Caki2 (cell line): ENCODE data around the gene GLT8D1. TPM values are rescaled to one million over a fixed set of nuclear protein-coding genes. Genes with fewer than 3 reads are reported as not detected.
"Not testable (repeated sequence)": the region's sequence is repeated elsewhere in the genome, so short reads cannot be mapped to it uniquely, and the experiment has no call there.

Experiments used
- DNase-seq: peaks from one replicate; pipeline ENCODE4 v3.0.0-alpha.2; 2015; ENCODE audit warnings: low read depth
- in situ Hi-C: cut with HindIII; loops from 2 replicates; pipeline ENCODE4 v1.10.0; 2016; ENCODE audit warnings: low sequenced_read_pairs, low pct_unique_long_range_greater_than_20kb, mixed read lengths
- total RNA-seq: library from RNA; depleted of rRNA; stranded (reverse); fragments of >200 nt; shearing (Covaris generic); gene quantifications from 2 replicates; pipeline ENCODE4 v1.2.3, GENCODE V29; 2014; ENCODE audit warnings: low replicate concordance

GLT8D1 gene
- total RNA-seq, 1 experiment from 2014 or later, result 60.8 TPM

DNA sequence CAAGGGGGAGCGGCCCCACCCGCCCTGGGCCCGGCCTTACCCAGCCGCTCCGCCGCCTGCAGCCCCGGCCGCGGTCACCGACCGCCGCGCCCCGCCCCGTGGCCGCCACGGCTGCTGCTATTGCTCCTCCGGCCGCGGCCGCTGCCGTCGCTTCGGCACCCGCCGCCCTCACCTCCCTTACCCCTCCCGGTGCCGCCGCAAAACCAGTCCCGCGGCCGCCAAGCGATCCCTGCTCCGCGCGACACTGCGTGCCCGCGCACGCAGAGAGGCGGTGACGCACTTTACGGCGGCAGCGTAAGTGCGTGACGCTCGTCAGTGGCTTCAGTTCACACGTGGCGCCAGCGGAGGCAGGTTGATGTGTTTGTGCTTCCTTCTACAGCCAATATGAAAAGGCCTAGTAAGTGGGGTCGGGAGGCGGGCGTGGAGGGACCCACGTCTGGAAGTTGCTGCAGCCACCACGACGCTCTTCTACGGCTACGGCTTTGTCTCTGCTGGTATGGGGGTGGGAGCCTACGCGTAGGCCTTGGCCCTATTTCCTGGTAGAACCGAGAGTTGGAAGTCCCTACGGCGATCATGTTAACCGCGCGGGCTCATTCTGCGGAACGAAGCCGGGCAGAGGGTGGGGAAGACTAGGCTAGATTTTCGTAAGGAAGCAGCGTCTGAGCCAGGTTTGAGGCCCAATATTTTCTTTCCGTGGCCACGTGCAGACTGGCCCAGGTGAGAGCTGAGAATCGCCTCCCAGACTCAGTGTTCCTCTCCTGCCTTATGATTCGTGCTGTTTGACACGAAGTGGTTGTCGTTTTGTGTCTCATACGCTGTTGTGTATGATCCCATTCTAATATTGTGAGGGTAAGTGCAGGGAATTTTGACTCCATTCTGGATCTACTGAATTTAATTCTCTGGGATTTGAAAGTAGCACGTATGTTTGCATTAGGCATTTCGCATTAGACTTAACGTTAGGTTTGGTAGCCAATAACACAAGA is 19.6 kb downstream of the GLT8D1 start, which contains the start of the genes GNL3 and PBRM1:
TSS of gene GNL3 (plus strand) at position 324 of the 983 bp plus-strand sequence. CDS start at position 385, 61 bp downstream.
TSS of gene PBRM1 (minus strand) at position 205 of the 983 bp plus-strand sequence.
- peak; percentile 91 for DNase-seq
- in situ Hi-C loops, result no loop called here

- in situ Hi-C loops, result no loop called here
- DNase-seq, result no peak
These were observed 20.3 kb downstream of the GLT8D1 start for GRCh38 chr3:52685285-52685708.

- no peak for DNase-seq
- in situ Hi-C loops, result no loop called here
These were observed 21.4 kb downstream of the GLT8D1 start for GRCh38 chr3:52684184-52684583.

GRCh38 chr3:52683611-52684010 is 22.0 kb downstream of the GLT8D1 start:
- in situ Hi-C loops, result no loop called here

GRCh38 chr3:52682016-52682415 is 23.6 kb downstream of the GLT8D1 start:
- in situ Hi-C loops, result no loop called here
- peak; percentile 63 for DNase-seq

More at GRCh38 chr3:52683611-52684010, 22.0 kb downstream of the GLT8D1 start:
- DNase-seq, result no peak

DNA sequence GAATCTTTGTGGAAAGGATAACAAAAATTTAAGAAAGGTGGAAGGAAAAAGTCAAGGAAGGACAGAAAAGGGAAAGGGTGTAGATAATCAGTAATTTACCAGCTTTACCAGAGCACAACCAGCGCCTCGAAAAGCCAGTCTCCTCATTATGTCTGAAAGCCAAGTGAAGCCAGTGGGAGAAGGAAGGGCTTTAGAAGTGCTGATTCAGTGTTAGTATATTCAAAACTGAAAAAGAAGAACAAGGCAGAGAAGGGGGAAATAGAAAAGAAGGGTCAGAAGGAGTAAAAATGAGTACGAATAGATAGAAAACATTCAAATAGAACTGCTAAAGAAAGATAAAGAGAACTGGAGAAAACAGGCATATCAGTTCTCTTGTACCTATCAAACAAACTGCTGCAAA is 24.0 kb downstream of the GLT8D1 start:
- in situ Hi-C loops, result no loop called here
- no peak for DNase-seq

GRCh38 chr3:52679811-52680210 is 25.8 kb downstream of the GLT8D1 start:
- DNase-seq, result no peak
- in situ Hi-C loops, result no loop called here

DNA sequence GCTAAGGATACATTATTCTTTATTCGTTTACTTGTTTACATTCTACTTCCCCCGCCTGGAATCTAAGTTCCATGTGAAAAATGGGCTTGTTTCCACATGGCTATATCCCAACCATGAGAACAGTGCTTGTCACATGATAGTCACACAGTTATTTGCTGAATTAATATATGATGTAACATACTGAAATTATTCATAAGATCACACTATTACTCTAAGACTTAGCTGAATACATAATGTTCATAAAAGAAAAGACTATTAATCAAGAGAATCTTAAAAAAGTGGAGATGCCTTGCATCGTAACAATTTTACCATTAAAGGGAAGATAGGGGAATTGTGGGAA is 26.4 kb downstream of the GLT8D1 start:
- no peak for DNase-seq
- in situ Hi-C loops, result no loop called here

DNA sequence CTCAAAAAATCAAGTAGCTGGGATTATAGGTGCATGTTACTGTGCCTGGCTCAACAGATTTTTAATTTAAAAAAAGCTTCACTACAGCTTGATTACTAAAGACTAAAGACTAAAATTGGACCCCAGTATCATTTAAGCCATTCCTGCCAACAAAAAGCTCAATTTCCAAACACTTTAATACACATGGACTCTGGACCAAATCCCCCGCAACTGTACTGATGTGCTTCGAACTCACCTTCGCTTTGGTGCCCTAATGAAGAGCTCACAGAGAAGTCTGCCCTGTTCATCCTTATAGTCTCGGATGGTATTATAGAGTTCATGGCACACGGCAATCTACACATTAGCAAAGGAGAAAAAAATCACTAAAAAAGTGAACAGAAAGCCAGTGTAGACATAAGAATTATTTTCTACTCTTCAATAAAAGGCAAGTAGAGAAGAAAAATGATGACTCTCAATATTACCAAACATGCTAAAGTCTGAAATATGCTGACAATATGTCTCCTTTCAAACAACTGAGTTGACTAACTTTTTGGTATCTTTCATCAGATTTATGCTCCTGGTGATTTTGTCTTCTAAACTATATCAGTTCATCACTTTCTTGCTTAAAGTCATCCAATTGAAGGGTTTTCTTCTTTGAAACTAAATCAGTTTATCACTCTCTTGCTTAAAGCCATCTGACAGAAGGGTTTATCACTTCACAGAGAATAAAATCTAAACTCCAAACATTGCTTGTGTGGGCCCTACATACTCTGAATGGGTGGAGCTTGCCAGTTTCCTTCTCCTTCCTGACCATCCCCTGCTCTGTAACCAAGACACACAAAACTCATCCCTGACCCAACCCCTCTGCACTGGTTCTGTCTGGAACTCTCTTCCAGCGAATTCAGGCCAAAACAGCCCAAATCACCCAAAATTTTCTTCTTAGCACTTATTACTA is 27.1 kb downstream of the GLT8D1 start:
- in situ Hi-C loops, result no loop called here
- no peak for DNase-seq

DNA sequence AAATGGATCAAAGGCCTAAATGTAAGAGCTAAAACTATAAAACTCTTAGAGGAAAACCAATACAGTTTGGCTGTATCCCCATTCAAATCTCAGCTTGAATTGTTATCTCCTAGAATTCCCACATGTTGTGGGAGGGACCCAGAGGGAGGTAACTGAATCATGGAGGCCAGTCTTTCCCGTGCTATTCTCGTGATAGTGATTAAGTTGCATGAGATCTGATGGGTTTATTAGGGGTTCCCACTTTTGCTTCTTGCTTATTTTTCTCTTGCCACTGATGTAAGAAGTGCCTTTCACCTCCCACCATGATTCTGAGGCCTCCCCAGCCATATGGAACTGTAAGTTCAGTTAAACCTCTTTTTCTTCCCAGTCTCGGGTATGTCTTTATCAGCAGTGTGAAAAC is 29.4 kb downstream of the GLT8D1 start:
- DNase-seq, in situ Hi-C loops: not testable (repeated sequence)

- DNase-seq, result no peak
These were observed 33.9 kb downstream of the GLT8D1 start for GRCh38 chr3:52671676-52672075.

DNA sequence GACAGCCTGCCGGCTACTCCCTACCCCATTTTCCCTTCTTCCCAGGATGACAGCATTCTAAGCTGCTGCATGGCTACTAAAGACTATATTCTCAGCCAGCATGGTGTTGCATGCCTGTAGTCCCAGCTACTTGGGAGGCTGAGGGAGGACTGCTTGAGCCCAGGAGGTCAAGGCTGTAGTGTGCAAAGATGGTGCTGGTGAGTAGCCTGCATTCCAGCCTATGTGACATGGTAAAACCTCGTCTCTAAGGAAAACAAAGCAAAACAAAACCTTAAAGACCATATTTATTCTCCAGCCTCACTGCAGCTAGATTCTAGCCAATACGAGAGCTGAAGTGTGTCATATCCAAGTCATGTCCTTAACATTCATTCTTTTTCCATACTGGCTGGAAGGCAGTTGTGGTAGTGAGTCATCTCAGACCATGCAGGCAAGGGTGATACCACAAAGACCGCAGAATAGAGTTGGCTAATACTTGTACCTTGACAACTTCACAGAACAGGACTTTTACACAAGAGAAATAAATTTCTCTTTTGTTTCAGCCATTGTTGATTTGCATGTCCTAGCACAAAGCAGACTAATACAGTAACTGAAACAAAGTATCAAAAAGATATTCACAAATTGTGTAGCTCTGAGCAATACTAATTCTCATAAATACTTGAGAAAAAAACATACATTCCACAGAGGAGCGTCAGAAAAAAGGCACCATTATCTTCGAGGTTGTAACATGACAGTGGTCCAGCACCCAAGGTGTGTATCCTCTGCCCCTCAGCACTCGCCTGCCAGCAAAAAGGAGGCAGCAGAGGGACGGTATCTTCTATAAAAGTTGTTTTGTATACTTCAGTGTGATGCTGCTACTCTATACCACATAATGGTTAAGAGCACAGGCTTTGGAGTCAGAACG is 34.7 kb downstream of the GLT8D1 start:
- DNase-seq, result peak; percentile 97
- in situ Hi-C loops, result no loop called here

More at GRCh38 chr3:52671676-52672075, 33.9 kb downstream of the GLT8D1 start:
- in situ Hi-C loops, result no loop called here

DNA sequence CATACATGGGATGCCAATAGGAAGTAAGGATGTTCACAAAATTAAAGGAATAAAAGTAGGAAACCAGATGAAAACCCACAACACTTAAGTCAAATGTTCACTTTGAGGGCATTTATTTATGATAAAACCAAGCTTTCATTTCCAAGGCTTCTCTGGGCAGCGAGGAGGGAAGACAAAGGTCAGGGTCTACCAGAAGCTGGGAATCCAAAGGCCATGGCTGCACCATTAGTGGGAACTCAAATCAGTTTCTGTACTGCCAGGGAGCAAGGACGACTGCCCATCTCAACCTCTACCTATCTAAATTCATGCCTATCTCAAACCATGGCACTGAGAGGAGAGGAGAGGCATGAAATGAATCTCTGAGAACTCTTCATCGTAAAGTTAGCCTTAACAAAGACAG is 42.5 kb downstream of the GLT8D1 start:
- no peak for DNase-seq
- in situ Hi-C loops, result no loop called here

GRCh38 chr3:52660046-52660445 is 45.5 kb downstream of the GLT8D1 start:
- no peak for DNase-seq
- in situ Hi-C loops, result no loop called here

DNA sequence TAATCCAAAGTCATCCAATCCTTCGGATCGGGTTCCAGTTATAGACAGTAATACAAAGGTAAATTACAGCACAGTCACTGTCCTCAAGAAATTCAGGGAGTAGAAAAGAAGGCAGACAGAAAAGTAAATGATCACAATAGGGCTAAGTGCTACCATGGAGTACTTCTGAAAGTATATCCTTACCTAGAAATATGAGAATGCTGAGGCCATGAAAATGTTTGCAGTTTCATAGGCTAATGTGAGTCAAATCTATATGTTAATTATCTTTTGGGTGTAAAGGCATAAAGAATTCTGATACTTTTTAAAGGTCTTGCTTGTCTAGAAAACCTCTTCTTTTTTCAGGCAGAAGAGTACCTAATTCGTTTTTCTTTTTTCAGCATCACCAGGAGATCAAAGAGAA is 49.7 kb downstream of the GLT8D1 start:
- DNase-seq, result no peak
- in situ Hi-C loops, result no loop called here

DNA sequence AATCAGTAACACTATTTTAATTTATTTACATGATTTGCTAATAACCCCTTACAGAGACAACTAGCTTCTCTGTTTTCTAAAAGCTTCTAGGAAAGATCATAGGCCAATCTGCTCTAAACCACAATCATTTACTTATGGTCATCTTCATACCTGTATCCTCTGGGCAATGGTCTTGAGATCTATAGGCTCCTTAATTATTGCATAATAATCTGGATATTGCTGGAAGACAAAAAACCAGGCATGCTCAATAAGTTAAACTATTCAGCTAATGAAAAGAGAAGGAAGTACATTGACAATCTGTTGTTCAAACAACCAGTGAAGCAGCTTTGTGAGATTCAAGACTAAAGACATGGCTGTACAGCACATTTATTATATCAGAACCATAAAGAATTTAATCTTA is 54.0 kb downstream of the GLT8D1 start:
- in situ Hi-C loops, result no loop called here
- no peak for DNase-seq

GRCh38 chr3:52650439-52650838 is 55.2 kb downstream of the GLT8D1 start:
- in situ Hi-C loops, result no loop called here
- no peak for DNase-seq
